WTC11 (cell line): ENCODE results near the gene CPSF4. TPM values are rescaled to one million over a fixed set of nuclear protein-coding genes. Genes with fewer than 3 reads are reported as not detected.
A peak's percentile ranks its signal among the peaks of the same experiment; 100 is the strongest.

Source experiments
- ATAC-seq: fragments of 200-7000 bp; cut with Tn5 transposase; 2 replicates; pipeline ENCODE4 v1.10.0; 2021; ENCODE audit warnings: mild to moderate bottlenecking, moderate library complexity
- CTCF ChIA-PET: fragments of 300-600 bp; sonication (Branson Sonifier 250); formaldehyde crosslinking; loops from one replicate; lab custom pipeline; 2021; ENCODE audit warnings: antibody characterized with exemption; lab: Charles Lee
- POLR2A ChIA-PET: fragments of 350-600 bp; sonication (Branson Sonifier 250); formaldehyde crosslinking; loops from one replicate; lab custom pipeline; 2021; ENCODE audit warnings: antibody characterized with exemption; lab: Charles Lee
- DNase-seq: peaks from one replicate; pipeline ENCODE4 v3.0.0; 2021; ENCODE audit warnings: low spot score
- H3K27ac Mint-ChIP-seq: 2 replicates; pipeline ENCODE4 v1.8.0; 2021; ENCODE audit warnings: mixed read lengths
- H3K27me3 Mint-ChIP-seq: 2 replicates; pipeline ENCODE4 v1.8.0; 2021; ENCODE audit warnings: low read depth, mild to moderate bottlenecking, moderate library complexity, mixed read lengths
- H3K36me3 Mint-ChIP-seq: 2 replicates; pipeline ENCODE4 v1.8.0; 2021; ENCODE audit warnings: mixed read lengths
- H3K4me1 Mint-ChIP-seq: 2 replicates; pipeline ENCODE4 v1.8.0; 2022; ENCODE audit warnings: mixed read lengths
- H3K4me3 Mint-ChIP-seq: 2 replicates; pipeline ENCODE4 v1.8.0; 2021; ENCODE audit warnings: mild to moderate bottlenecking, moderate library complexity, mixed read lengths
- H3K9me3 Mint-ChIP-seq: 2 replicates; pipeline ENCODE4 v1.8.0; 2021; ENCODE audit warnings: mixed read lengths
- CREB1 ChIP-seq: sonication (generic); formaldehyde crosslinking; IDR thresholded peaks from 2 replicates; pipeline ENCODE4 v1.8.0; 2023; ENCODE audit warnings: mild to moderate bottlenecking, missing genetic modification reagents
- EMX1 ChIP-seq: fragments of 250-450 bp; sonication (Bioruptor Pico); IDR thresholded peaks from 2 replicates; pipeline ENCODE4 v1.8.0; 2021; ENCODE audit warnings: mild to moderate bottlenecking
- FOXK1 ChIP-seq: sonication (generic); formaldehyde crosslinking; IDR thresholded peaks from 2 replicates; pipeline ENCODE4 v1.8.0; 2022; ENCODE audit warnings: mild to moderate bottlenecking, moderate library complexity, missing genetic modification reagents
- NR1H2 ChIP-seq: sonication (generic); formaldehyde crosslinking; IDR thresholded peaks from 2 replicates; pipeline ENCODE4 v1.9.0; 2021; ENCODE audit warnings: mild to moderate bottlenecking, moderate library complexity, missing genetic modification reagents
- NR3C1 ChIP-seq: sonication (generic); formaldehyde crosslinking; conservative IDR thresholded peaks from 2 replicates; pipeline ENCODE4 v1.8.1; 2023; ENCODE audit warnings: low read depth, mild to moderate bottlenecking, missing genetic modification reagents
- PRRX2 ChIP-seq: fragments of 250-450 bp; sonication (Bioruptor Pico); IDR thresholded peaks from 2 replicates; pipeline ENCODE4 v1.8.0; 2021; ENCODE audit warnings: mild to moderate bottlenecking
- RELA ChIP-seq: sonication (generic); formaldehyde crosslinking; IDR thresholded peaks from 2 replicates; pipeline ENCODE4 v1.8.1; 2022; ENCODE audit warnings: missing genetic modification reagents, mild to moderate bottlenecking, borderline replicate concordance
- SMAD3 ChIP-seq: sonication (generic); formaldehyde crosslinking; IDR thresholded peaks from 2 replicates; pipeline ENCODE4 v1.8.0; 2022; ENCODE audit warnings: missing genetic modification reagents, mild to moderate bottlenecking, borderline replicate concordance
- TEAD1 ChIP-seq: sonication (generic); formaldehyde crosslinking; IDR thresholded peaks from 2 replicates; pipeline ENCODE4 v1.8.0; 2022; ENCODE audit warnings: mild to moderate bottlenecking, missing genetic modification reagents
- TEAD4 ChIP-seq: sonication (generic); formaldehyde crosslinking; IDR thresholded peaks from 2 replicates; pipeline ENCODE4 v1.8.0; 2022; ENCODE audit warnings: mild to moderate bottlenecking, missing genetic modification reagents
- total RNA-seq: library from RNA; stranded (reverse); gene quantifications from 3 replicates; pipeline ENCODE4 v1.2.3, GENCODE V29; 2021
- TF ChIP-seq, protein P1 (sequence below): sonication (generic); formaldehyde crosslinking; IDR thresholded peaks from 2 replicates; pipeline ENCODE4 v1.8.0; 2022; ENCODE audit warnings: missing genetic modification reagents
- TF ChIP-seq, protein P2 (sequence below): sonication (generic); formaldehyde crosslinking; IDR thresholded peaks from 2 replicates; pipeline ENCODE4 v1.8.1; 2022; ENCODE audit warnings: low read depth, missing genetic modification reagents, borderline replicate concordance
- TF ChIP-seq, protein P3 (sequence below): sonication (generic); formaldehyde crosslinking; IDR thresholded peaks from 2 replicates; pipeline ENCODE4 v1.8.1; 2023; ENCODE audit warnings: mild to moderate bottlenecking, moderate library complexity, missing genetic modification reagents
- TF ChIP-seq, protein P4 (sequence below): sonication (generic); formaldehyde crosslinking; IDR thresholded peaks from 2 replicates; pipeline ENCODE4 v1.8.1; 2023; ENCODE audit warnings: mild to moderate bottlenecking, missing genetic modification reagents
- TF ChIP-seq, protein P5 (sequence below): sonication (generic); formaldehyde crosslinking; IDR thresholded peaks from 2 replicates; pipeline ENCODE4 v1.8.0; 2022; ENCODE audit warnings: mild to moderate bottlenecking, missing genetic modification reagents
- TF ChIP-seq, protein P6 (sequence below): fragments of 250-450 bp; sonication (Bioruptor Pico); IDR thresholded peaks from 2 replicates; pipeline ENCODE4 v1.9.0; 2021; ENCODE audit warnings: mild to moderate bottlenecking

CPSF4 gene
- total RNA-seq, 1 experiment from 2014 or later, result 109 TPM

DNA sequence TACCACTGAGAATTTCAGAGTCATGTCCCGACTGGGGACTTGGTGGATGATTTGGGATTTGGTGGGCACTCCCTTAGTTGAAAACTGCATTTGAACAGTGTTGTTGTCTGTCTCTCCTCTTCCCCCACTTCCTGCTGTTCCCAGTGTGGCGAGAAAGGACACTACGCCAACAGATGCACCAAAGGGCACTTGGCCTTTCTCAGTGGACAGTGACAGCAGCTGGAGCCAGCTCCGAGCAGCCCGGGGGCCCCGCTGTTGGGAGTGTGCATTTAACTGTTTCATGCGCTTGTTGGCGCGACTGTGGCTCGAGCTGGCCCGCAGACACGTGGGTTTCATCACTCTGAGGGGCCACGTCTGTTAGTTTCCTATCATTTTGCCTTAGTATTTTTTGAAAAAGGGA is 17.5 kb downstream of the CPSF4 start (continued):
- TF ChIP-seq, protein P1, sequence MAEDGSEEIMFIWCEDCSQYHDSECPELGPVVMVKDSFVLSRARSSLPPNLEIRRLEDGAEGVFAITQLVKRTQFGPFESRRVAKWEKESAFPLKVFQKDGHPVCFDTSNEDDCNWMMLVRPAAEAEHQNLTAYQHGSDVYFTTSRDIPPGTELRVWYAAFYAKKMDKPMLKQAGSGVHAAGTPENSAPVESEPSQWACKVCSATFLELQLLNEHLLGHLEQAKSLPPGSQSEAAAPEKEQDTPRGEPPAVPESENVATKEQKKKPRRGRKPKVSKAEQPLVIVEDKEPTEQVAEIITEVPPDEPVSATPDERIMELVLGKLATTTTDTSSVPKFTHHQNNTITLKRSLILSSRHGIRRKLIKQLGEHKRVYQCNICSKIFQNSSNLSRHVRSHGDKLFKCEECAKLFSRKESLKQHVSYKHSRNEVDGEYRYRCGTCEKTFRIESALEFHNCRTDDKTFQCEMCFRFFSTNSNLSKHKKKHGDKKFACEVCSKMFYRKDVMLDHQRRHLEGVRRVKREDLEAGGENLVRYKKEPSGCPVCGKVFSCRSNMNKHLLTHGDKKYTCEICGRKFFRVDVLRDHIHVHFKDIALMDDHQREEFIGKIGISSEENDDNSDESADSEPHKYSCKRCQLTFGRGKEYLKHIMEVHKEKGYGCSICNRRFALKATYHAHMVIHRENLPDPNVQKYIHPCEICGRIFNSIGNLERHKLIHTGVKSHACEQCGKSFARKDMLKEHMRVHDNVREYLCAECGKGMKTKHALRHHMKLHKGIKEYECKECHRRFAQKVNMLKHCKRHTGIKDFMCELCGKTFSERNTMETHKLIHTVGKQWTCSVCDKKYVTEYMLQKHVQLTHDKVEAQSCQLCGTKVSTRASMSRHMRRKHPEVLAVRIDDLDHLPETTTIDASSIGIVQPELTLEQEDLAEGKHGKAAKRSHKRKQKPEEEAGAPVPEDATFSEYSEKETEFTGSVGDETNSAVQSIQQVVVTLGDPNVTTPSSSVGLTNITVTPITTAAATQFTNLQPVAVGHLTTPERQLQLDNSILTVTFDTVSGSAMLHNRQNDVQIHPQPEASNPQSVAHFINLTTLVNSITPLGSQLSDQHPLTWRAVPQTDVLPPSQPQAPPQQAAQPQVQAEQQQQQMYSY, result no peak
- TF ChIP-seq, protein P2, sequence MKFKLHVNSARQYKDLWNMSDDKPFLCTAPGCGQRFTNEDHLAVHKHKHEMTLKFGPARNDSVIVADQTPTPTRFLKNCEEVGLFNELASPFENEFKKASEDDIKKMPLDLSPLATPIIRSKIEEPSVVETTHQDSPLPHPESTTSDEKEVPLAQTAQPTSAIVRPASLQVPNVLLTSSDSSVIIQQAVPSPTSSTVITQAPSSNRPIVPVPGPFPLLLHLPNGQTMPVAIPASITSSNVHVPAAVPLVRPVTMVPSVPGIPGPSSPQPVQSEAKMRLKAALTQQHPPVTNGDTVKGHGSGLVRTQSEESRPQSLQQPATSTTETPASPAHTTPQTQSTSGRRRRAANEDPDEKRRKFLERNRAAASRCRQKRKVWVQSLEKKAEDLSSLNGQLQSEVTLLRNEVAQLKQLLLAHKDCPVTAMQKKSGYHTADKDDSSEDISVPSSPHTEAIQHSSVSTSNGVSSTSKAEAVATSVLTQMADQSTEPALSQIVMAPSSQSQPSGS (CRISPR knock-in tag), result no peak

DNA sequence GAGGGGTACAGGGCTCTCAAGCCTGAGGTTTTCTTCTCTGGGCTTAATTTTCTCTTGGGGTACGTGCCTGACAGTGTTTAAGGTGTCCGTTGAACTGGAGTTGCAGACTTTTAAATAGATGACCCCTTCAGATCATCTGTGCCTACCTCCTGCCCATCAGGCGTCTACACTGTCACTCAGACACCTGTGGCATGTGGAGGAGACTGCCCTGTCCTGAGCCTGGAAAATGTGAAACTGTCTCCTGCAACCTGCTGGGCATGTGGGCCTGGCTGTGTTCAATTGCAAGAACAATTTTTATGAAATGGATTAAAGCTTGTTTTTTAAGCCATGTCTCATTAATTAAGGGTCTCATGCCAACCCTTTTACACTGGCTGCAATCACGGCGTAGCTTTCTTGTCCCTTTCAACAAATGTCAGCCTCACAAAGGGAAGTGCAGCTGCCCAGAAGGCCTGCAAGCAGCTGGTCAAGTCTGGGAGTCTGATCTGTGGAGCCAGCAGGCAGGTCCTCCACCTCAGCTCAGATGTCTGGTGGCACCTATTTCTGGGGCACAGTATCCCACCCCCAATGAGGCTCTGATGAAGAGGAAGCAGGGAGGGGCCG is 18.4 kb downstream of the CPSF4 start:
- no peaks in the 10 kb centered on the region for H3K27me3 Mint-ChIP-seq
- peaks cover 13% of the 10 kb centered on the region for H3K9me3 Mint-ChIP-seq
- ChIA-PET POLR2A (interaction anchor here (1.3 kb wide), 1 partner anchor 64 kb away, joined by 3 read pairs; no protein-coding TSS in a partner anchor), CTCF (no interaction called here)
- H3K36me3 Mint-ChIP-seq, result peaks cover 67% of the 10 kb centered on the region
- peaks cover 3% of the 10 kb centered on the region; the same call in 1 of the 2 replicates for H3K4me1 Mint-ChIP-seq
- DNase-seq (no peak), ATAC-seq (no peak)
- H3K4me3 Mint-ChIP-seq, result no peak overlapping the region
- H3K27ac Mint-ChIP-seq, result no peak overlapping the region
- TF ChIP-seq, protein P3, sequence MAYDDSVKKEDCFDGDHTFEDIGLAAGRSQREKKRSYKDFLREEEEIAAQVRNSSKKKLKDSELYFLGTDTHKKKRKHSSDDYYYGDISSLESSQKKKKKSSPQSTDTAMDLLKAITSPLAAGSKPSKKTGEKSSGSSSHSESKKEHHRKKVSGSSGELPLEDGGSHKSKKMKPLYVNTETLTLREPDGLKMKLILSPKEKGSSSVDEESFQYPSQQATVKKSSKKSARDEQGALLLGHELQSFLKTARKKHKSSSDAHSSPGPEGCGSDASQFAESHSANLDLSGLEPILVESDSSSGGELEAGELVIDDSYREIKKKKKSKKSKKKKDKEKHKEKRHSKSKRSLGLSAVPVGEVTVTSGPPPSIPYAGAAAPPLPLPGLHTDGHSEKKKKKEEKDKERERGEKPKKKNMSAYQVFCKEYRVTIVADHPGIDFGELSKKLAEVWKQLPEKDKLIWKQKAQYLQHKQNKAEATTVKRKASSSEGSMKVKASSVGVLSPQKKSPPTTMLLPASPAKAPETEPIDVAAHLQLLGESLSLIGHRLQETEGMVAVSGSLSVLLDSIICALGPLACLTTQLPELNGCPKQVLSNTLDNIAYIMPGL, result no peak
- TF ChIP-seq EMX1 (CRISPR knock-in tag), result peak; percentile 45; the same call in 1 of the 2 replicates
- TF ChIP-seq, all 79 proteins: peak for 1

DNA sequence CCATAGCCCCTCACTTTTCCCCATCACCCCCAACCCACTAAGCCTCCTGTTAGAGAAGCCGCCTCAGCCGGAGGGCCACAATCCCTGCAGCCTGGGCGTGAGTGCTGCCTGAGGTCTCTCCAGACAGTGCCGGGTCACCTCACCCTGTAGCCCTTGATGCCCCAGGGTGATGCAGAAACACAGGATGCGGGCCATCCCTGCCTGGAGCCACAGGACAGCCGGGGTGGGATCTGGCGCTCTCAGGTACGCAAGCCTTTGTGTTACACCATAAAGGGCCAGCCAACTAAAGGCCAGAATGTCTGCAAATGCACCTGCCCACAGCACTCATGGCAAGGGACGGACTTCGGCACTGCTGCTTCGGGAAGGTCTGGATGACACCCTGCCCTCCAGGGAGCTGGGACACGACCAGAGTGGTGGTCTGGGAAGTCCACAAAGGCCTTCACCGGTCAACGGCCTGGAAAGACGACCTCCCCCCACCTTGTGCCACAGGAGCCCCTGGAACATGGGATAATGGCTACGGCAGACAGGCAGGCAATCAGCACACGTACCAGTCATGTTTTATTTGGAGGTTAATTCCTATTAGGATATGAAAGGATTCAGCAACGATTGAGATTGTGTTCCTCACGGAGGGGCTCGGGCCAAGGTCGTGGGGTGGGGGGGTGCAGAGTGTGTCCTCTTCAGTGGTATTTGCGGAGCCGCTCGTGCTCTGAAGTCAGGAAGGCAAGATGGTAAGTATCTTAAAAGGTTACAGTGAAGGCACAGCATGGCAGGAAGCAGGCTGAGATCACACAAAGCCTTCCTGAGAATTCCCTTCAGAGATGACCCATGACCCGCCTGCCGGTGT is 19.1 kb downstream of the CPSF4 start:
- no peak overlapping the region for H3K4me3 Mint-ChIP-seq

DNA sequence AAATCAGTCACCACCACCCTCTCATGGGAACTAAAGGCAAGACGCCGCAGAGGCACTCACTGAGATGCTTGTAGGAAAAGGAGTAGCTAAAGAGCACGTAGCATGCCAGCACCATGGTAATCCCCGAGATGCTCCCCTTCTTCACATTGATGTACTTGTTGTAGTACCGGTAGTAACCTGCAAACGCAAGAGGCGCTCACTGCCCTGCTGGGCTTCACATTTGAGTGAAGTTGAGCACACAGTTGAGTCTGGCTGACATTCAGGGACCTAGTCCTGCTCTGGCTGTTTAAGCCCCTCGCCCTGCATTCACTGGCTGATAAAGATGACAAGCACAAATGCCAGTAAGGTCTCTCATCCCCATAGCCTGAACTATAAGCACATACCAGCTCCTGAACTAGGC is 20.3 kb downstream of the CPSF4 start:
- Mint-ChIP-seq H3K36me3 (peaks cover 66% of the 10 kb centered on the region), H3K4me3 (no peak overlapping the region), H3K4me1 (peaks cover 7% of the 10 kb centered on the region), H3K27me3 (no peaks in the 10 kb centered on the region), H3K27ac (0 out of 2 replicates have a peak overlapping the region, but pooled peaks have one; percentile 68), H3K9me3 (peaks cover 20% of the 10 kb centered on the region)
- ATAC-seq, result peak; percentile 77
- DNase-seq, result peak; percentile 45
- CTCF ChIA-PET, result interaction anchor here (0.7 to 1.0 kb wide), 3 partner anchors 10 to 112 kb away, joined by 3 read pairs; partner anchors contain the start of gene ZNF394
- TF ChIP-seq CREB1 (CRISPR knock-in tag) (no peak), PRRX2 (CRISPR knock-in tag) (peak; percentile 53; the same call in 1 of the 2 replicates), FOXK1 (CRISPR knock-in tag) (0 out of 2 replicates have a peak, but pooled peaks have one; percentile 16)
- TF ChIP-seq, protein P4, sequence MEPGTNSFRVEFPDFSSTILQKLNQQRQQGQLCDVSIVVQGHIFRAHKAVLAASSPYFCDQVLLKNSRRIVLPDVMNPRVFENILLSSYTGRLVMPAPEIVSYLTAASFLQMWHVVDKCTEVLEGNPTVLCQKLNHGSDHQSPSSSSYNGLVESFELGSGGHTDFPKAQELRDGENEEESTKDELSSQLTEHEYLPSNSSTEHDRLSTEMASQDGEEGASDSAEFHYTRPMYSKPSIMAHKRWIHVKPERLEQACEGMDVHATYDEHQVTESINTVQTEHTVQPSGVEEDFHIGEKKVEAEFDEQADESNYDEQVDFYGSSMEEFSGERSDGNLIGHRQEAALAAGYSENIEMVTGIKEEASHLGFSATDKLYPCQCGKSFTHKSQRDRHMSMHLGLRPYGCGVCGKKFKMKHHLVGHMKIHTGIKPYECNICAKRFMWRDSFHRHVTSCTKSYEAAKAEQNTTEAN, result no peak
- POLR2A ChIA-PET, result no interaction called here

More for the DNA sequence above, 19.1 kb downstream of the CPSF4 start:
- Mint-ChIP-seq H3K9me3 (peaks cover 16% of the 10 kb centered on the region), H3K4me1 (peaks cover 3% of the 10 kb centered on the region; the same call in 1 of the 2 replicates), H3K27ac (no peak overlapping the region; the same call in 1 of the 2 replicates), H3K36me3 (peaks cover 68% of the 10 kb centered on the region), H3K27me3 (no peaks in the 10 kb centered on the region)
- TF ChIP-seq TEAD1 (no peak), NR3C1 (CRISPR knock-in tag) (no peak), SMAD3 (no peak), NR1H2 (CRISPR knock-in tag) (no peak), TEAD4 (no peak), RELA (CRISPR knock-in tag) (no peak)
- TF ChIP-seq, protein P5, sequence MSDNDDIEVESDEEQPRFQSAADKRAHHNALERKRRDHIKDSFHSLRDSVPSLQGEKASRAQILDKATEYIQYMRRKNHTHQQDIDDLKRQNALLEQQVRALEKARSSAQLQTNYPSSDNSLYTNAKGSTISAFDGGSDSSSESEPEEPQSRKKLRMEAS, result no peak
- TF ChIP-seq, protein P6, sequence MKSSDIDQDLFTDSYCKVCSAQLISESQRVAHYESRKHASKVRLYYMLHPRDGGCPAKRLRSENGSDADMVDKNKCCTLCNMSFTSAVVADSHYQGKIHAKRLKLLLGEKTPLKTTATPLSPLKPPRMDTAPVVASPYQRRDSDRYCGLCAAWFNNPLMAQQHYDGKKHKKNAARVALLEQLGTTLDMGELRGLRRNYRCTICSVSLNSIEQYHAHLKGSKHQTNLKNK, result no peak
- ATAC-seq (no peak), DNase-seq (no peak)
- POLR2A ChIA-PET, result interaction anchor here (1.3 kb wide), 1 partner anchor 65 kb away, joined by 3 read pairs; no protein-coding TSS in a partner anchor
- CTCF ChIA-PET, result no interaction called here
